ENCODE measurements around the gene RGCC.

- TF ChIP-seq, protein P1, sequence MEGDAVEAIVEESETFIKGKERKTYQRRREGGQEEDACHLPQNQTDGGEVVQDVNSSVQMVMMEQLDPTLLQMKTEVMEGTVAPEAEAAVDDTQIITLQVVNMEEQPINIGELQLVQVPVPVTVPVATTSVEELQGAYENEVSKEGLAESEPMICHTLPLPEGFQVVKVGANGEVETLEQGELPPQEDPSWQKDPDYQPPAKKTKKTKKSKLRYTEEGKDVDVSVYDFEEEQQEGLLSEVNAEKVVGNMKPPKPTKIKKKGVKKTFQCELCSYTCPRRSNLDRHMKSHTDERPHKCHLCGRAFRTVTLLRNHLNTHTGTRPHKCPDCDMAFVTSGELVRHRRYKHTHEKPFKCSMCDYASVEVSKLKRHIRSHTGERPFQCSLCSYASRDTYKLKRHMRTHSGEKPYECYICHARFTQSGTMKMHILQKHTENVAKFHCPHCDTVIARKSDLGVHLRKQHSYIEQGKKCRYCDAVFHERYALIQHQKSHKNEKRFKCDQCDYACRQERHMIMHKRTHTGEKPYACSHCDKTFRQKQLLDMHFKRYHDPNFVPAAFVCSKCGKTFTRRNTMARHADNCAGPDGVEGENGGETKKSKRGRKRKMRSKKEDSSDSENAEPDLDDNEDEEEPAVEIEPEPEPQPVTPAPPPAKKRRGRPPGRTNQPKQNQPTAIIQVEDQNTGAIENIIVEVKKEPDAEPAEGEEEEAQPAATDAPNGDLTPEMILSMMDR (IDR thresholded peaks at IDR 0.05) = no peak
- TF ChIP-seq POLR2A (IDR thresholded peaks at IDR 0.05) (no peak), EP300 (IDR thresholded peaks at IDR 0.05) (no peak)
These were observed 38.1 kb upstream of the RGCC start for GRCh38 chr13:41419206-41419605.
